GM13976 (cell line): ENCODE measurements around the gene COX7B2.
A peak's percentile ranks its signal among the peaks of the same experiment; 100 is the strongest.

Experiments used
- DNase-seq: peaks from one replicate; pipeline ENCODE4 v3.0.0; 2012; ENCODE audit warnings: low spot score
- CTCF ChIP-seq: IDR thresholded peaks from 2 replicates; pipeline ENCODE4 v1.5.1; 2012; ENCODE audit warnings: borderline replicate concordance, mild to moderate bottlenecking; ENCODE audit not compliant: insufficient read depth; ENCODE audit errors: extremely low read depth, missing control alignments, control extremely low read depth
- in situ Hi-C: fragments of 300-500 bp; cut with MboI; formaldehyde crosslinking; loops from one replicate; pipeline ENCODE4 v1.12.0; 2022; ENCODE audit warnings: low sequenced_read_pairs, mixed read lengths, inconsistent platforms; ENCODE audit not compliant: unreplicated experiment

COX7B2 gene

GRCh38 chr4:46874811-46875210 lies 34.2 kb downstream of the COX7B2 start:
- no peak for TF ChIP-seq CTCF
- no peak for DNase-seq
- in situ Hi-C loops = no loop called here

- no peak for DNase-seq
- in situ Hi-C loops = no loop called here
- no peak for TF ChIP-seq CTCF
These were observed 38.6 kb downstream of the COX7B2 start for GRCh38 chr4:46870411-46870810.

- no peak for DNase-seq
- TF ChIP-seq CTCF = no peak
These were observed 52.7 kb downstream of the COX7B2 start for GRCh38 chr4:46856333-46856732.

GRCh38 chr4:46852800-46853199 lies 56.2 kb downstream of the COX7B2 start:
- TF ChIP-seq CTCF = no peak
- no peak for DNase-seq
- in situ Hi-C loops = no loop called here

More at GRCh38 chr4:46856333-46856732, 52.7 kb downstream of the COX7B2 start:
- in situ Hi-C loops = no loop called here

GRCh38 chr4:46850026-46850425 lies 59.0 kb downstream of the COX7B2 start:
- in situ Hi-C loops = no loop called here
- TF ChIP-seq CTCF = no peak
- no peak for DNase-seq

- DNase-seq = peak; percentile 13
- TF ChIP-seq CTCF = peak; percentile 15
- in situ Hi-C loops = no loop called here
These were observed 64.6 kb downstream of the COX7B2 start for GRCh38 chr4:46844325-46844917.
